Measurements from ENCODE around the gene OR4N5. TPM values are rescaled to one million over a fixed set of nuclear protein-coding genes. Genes with fewer than 3 reads are reported as not detected.

The OR4N5 gene
- total RNA-seq, 1 donor from 2014 or later, result not detected

Other genes with a start within 250 kb of the OR4N5 start
- gene OR4K5, start 218.2 kb upstream of the OR4N5 start, total RNA-seq, result not detected in 2 replicates
- gene OR4K1, start 207.9 kb upstream of the OR4N5 start, total RNA-seq, result not detected in 2 replicates
- gene OR4K15, start 163.2 kb upstream of the OR4N5 start, total RNA-seq, result not detected in 2 replicates
- not detected in 2 replicates for gene OR4Q2, start 136.7 kb upstream of the OR4N5 start, total RNA-seq
- not detected in 2 replicates for gene OR4K14, start 119.5 kb upstream of the OR4N5 start, total RNA-seq
- not detected in 2 replicates for gene OR4K13, start 102.8 kb upstream of the OR4N5 start, total RNA-seq
- gene OR4L1, start 78.8 kb upstream of the OR4N5 start, total RNA-seq, result not detected in 2 replicates
- not detected in 2 replicates for gene OR4K17, start 28.1 kb upstream of the OR4N5 start, total RNA-seq
- gene OR11G2, start 52.1 kb downstream of the OR4N5 start, total RNA-seq, result not detected in 2 replicates
- gene OR11H6, start 84.9 kb downstream of the OR4N5 start, total RNA-seq, result not detected in 2 replicates
- not detected in 2 replicates for gene OR11H7, start 90.2 kb downstream of the OR4N5 start, total RNA-seq
- not detected in 2 replicates for gene OR11H4, start 100.5 kb downstream of the OR4N5 start, total RNA-seq
- gene TTC5, start 167.1 kb downstream of the OR4N5 start, total RNA-seq, result 9.6 and 11.3 TPM in 2 replicates
- gene CCNB1IP1, start 194.5 kb downstream of the OR4N5 start, total RNA-seq, result 39.9 and 50.2 TPM in 2 replicates
- 17.2 and 21.1 TPM in 2 replicates for gene PARP2, start 204.8 kb downstream of the OR4N5 start, total RNA-seq